ENCODE data around the gene B3GNT9.

B3GNT9 gene

GRCh38 chr16:67193536-67193935, 42.7 kb upstream of the B3GNT9 start:
- H4K20me1 ChIP-seq (ENCODE audit: insufficient read depth, low read length), result no peaks in the 10 kb centered on the region
- H2AFZ ChIP-seq (ENCODE audit: low read length), result no peak overlapping the region
- no peaks in the 10 kb centered on the region for H3K9me2 ChIP-seq (replicated peaks; ENCODE audit: insufficient read depth, low read length)
- H3K4me2 ChIP-seq (ENCODE audit: low read depth, low read length), result peak overlapping the region; percentile 97; the same call in 1 of the 2 replicates
- H3K9me3 ChIP-seq (replicated peaks; ENCODE audit: insufficient read depth, low read length), result no peaks in the 10 kb centered on the region
- TF ChIP-seq EZH2phosphoT487 (IDR thresholded peaks at IDR 0.05; ENCODE audit: low read length) (no peak), EZH2 (optimal IDR thresholded peaks at IDR 0.05; ENCODE audit: low read depth, low read length) (no peak), CTCF (IDR thresholded peaks at IDR 0.05; ENCODE audit: low read length) (no peak)
- H3K9ac ChIP-seq (ENCODE audit: low read length), result peak overlapping the region; percentile 94; the same call in 1 of the 2 replicates
- peaks cover 9% of the 10 kb centered on the region; the same call in 1 of the 2 replicates for H3K4me1 ChIP-seq (ENCODE audit: low read length)
- peaks cover 16% of the 10 kb centered on the region; the same call in 1 of the 2 replicates for H3K36me3 ChIP-seq (replicated peaks; ENCODE audit: insufficient read depth, low read length)
- H3K79me2 ChIP-seq (ENCODE audit: low read length), result peaks cover 48% of the 10 kb centered on the region
- no peaks in the 10 kb centered on the region for H3F3A ChIP-seq (ENCODE audit: insufficient read depth, low read length)
- peak overlapping the region; percentile 99; the same call in 1 of the 2 replicates for H3K4me3 ChIP-seq (ENCODE audit: low read length)
- no peak for DNase-seq
- no peak overlapping the region for H3K27ac ChIP-seq (ENCODE audit: low read length)
- no peaks in the 10 kb centered on the region for H3K27me3 ChIP-seq (replicated peaks; ENCODE audit: insufficient read depth, low read length)

- peak overlapping the region; percentile 23; the same call in 1 of the 2 replicates for H3K27ac ChIP-seq (ENCODE audit: low read length)
- DNase-seq, result no peak
- H3K27me3 ChIP-seq (replicated peaks; ENCODE audit: insufficient read depth, low read length), result no peaks in the 10 kb centered on the region
- H3K9me2 ChIP-seq (replicated peaks; ENCODE audit: insufficient read depth, low read length), result no peaks in the 10 kb centered on the region
- H3K9me3 ChIP-seq (replicated peaks; ENCODE audit: insufficient read depth, low read length), result no peaks in the 10 kb centered on the region
- peaks cover 9% of the 10 kb centered on the region; the same call in 1 of the 2 replicates for H3K4me1 ChIP-seq (ENCODE audit: low read length)
- no peaks in the 10 kb centered on the region for H4K20me1 ChIP-seq (ENCODE audit: insufficient read depth, low read length)
- peak overlapping the region; percentile 97 for H3K4me2 ChIP-seq (ENCODE audit: low read depth, low read length)
- H3F3A ChIP-seq (ENCODE audit: insufficient read depth, low read length), result no peaks in the 10 kb centered on the region
- H2AFZ ChIP-seq (ENCODE audit: low read length), result no peak overlapping the region
- H3K9ac ChIP-seq (ENCODE audit: low read length), result peak overlapping the region; percentile 94
- H3K36me3 ChIP-seq (replicated peaks; ENCODE audit: insufficient read depth, low read length), result peaks cover 16% of the 10 kb centered on the region; the same call in 1 of the 2 replicates
- peak overlapping the region; percentile 99 for H3K4me3 ChIP-seq (ENCODE audit: low read length)
- peaks cover 48% of the 10 kb centered on the region for H3K79me2 ChIP-seq (ENCODE audit: low read length)
- TF ChIP-seq CTCF (IDR thresholded peaks at IDR 0.05; ENCODE audit: low read length) (no peak), EZH2phosphoT487 (IDR thresholded peaks at IDR 0.05; ENCODE audit: low read length) (no peak), EZH2 (optimal IDR thresholded peaks at IDR 0.05; ENCODE audit: low read depth, low read length) (no peak)
Observed at GRCh38 chr16:67192781-67193361, 42.1 kb upstream of the B3GNT9 start.

GRCh38 chr16:67191995-67192681, 41.3 kb upstream of the B3GNT9 start, which contains the start of gene E2F4:
Gene E2F4, plus strand, starts transcription at chr16:67192155. Its CDS starts 73 bp downstream, at chr16:67192228.
- Histone ChIP-seq H3K4me1 (ENCODE audit: low read length) (peaks cover 9% of the 10 kb centered on the region; the same call in 1 of the 2 replicates), H3K36me3 (replicated peaks; ENCODE audit: insufficient read depth, low read length) (peaks cover 16% of the 10 kb centered on the region; the same call in 1 of the 2 replicates)

More at GRCh38 chr16:67191995-67192681, 41.3 kb upstream of the B3GNT9 start, which contains the start of gene E2F4:
- Histone ChIP-seq H3K4me3 (ENCODE audit: low read length) (peak within 1 kb of the TSS; percentile 99), H3K27me3 (replicated peaks; ENCODE audit: insufficient read depth, low read length) (no peaks in the 10 kb centered on the region; the same call in 1 of the 2 replicates), H3K9me3 (replicated peaks; ENCODE audit: insufficient read depth, low read length) (no peaks in the 10 kb centered on the region), H3K79me2 (ENCODE audit: low read length) (peaks cover 43% of the 10 kb centered on the region), H4K20me1 (ENCODE audit: insufficient read depth, low read length) (no peaks in the 10 kb centered on the region), H3K9ac (ENCODE audit: low read length) (peak within 1 kb of the TSS; percentile 94), H3F3A (ENCODE audit: insufficient read depth, low read length) (no peaks in the 10 kb centered on the region), H2AFZ (ENCODE audit: low read length) (peak within 1 kb of the TSS; percentile 54), H3K27ac (ENCODE audit: low read length) (peak within 1 kb of the TSS; percentile 23; the same call in 1 of the 2 replicates), H3K9me2 (replicated peaks; ENCODE audit: insufficient read depth, low read length) (no peaks in the 10 kb centered on the region), H3K4me2 (ENCODE audit: low read depth, low read length) (peak within 1 kb of the TSS; percentile 97)
- no peak for TF ChIP-seq EZH2phosphoT487 (IDR thresholded peaks at IDR 0.05; ENCODE audit: low read length)
- TF ChIP-seq CTCF (IDR thresholded peaks at IDR 0.05; ENCODE audit: low read length), result no peak
- peak; percentile 94 for DNase-seq
